NCI-H2227 (cell line): Measurements from ENCODE around the gene KHDC1L.
"Not testable (repeated sequence)": the region's sequence is repeated elsewhere in the genome, so short reads cannot be mapped to it uniquely, and the experiment has no call there.

ENCODE experiments used
- DNase-seq: peaks from one replicate; lab custom pipeline; 2025; ENCODE audit not compliant: unreplicated experiment; lab: John Stamatoyannopoulos, UW

The KHDC1L gene

DNA sequence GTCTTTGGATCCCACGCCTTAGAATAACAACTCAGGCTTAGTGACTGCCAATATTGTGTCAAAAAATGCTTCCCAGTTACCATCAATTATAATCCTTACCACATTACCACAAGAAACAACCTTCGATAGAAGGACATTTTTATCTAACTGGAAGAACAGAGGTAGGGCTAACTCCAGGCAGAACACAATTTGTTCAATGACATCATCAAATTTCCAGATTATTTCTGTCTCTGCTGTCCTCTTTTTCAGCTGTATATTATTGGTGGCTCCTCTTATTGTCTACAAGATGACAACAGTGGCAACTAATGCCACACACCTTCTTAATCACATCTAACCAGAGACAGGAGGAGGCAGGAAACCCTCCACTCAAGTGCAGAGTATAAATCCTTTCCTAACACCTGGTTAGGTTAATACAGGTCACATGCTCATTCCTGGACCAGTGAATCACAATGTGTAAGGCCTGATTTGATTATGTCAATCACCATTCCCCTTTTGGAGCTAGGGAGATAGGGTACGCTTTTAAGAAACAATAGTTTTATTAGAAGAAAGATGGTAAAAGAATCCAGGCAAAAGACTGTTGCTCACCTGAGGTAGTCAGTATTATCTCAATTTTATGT, 18.0 kb downstream of the KHDC1L start:
- DNase-seq: no peak

- DNase-seq: no peak
These were observed 21.0 kb downstream of the KHDC1L start for GRCh38 chr6:73204252-73204651.

DNA sequence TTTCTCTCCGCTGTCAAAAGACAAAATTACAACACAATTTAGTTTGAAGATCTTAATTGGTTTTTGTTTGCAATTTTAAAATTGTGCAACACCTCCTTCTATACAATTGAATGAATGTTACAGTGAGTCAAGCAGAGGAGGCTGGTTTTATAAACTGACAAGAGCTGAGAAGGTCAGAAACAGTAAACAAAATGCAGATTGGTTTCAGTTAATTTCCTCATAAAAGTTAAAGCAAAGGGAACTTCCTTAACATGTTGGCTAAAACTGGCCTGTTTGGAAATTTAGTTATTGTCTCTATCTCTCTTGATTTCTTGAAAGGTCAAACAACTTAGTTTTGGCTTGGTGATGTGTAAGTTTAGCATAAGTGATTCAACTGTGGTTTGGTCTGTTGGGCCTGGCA, 22.2 kb downstream of the KHDC1L start:
- DNase-seq: no peak

- DNase-seq: no peak
These were observed 24.6 kb downstream of the KHDC1L start for GRCh38 chr6:73200735-73201134.

GRCh38 chr6:73200247-73200646, 25.0 kb downstream of the KHDC1L start:
- no peak for DNase-seq

DNA sequence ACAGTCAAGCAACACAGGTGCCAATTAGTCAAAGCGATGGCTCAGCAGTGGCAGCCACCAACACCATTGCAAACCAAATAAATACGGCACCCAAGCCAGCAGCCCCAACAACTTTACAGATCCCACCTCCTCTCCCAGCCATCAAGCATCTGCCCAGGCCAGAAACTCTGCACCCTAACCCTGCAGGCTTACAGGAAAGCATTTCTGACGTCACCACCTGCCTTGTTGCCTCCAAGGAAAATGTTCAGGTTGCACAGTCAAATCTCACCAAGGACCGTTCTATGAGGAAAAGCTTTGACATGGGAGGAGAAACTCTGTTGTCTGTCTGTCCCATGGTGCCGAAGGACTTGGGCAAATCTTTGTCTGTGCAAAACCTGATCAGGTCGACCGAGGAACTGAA, 30.6 kb downstream of the KHDC1L start:
- DNase-seq: no peak

- not testable (repeated sequence) for DNase-seq
These were observed 32.0 kb downstream of the KHDC1L start for GRCh38 chr6:73193302-73193701.

DNA sequence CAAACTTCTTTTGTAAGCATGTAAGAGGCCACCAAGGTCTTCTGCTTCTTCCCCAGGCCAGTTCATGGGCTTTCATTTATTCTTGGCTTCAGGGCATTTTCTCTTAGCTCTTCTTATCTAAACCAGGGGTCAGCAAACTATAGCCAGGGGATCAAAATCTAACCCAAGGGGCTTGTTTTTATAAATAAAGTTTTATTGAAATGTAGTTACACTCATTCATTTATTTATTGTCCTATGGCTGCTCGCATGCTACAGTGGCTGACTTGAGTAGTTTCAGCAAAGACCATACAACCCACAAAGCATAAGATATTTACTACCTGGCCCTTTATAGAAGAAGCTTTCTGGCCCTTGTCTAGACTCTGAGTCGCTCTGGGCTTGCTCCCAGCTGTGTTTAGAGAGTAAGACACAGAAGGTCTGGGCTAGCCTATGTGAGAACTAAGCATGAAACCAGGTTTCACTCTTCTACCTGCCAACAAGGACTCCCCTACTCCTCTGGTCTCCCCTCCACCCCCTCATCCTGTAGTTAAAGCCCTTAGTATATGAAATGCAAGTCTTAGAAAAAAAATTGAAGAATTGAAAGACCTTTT, 43.2 kb downstream of the KHDC1L start:
- no peak for DNase-seq

DNA sequence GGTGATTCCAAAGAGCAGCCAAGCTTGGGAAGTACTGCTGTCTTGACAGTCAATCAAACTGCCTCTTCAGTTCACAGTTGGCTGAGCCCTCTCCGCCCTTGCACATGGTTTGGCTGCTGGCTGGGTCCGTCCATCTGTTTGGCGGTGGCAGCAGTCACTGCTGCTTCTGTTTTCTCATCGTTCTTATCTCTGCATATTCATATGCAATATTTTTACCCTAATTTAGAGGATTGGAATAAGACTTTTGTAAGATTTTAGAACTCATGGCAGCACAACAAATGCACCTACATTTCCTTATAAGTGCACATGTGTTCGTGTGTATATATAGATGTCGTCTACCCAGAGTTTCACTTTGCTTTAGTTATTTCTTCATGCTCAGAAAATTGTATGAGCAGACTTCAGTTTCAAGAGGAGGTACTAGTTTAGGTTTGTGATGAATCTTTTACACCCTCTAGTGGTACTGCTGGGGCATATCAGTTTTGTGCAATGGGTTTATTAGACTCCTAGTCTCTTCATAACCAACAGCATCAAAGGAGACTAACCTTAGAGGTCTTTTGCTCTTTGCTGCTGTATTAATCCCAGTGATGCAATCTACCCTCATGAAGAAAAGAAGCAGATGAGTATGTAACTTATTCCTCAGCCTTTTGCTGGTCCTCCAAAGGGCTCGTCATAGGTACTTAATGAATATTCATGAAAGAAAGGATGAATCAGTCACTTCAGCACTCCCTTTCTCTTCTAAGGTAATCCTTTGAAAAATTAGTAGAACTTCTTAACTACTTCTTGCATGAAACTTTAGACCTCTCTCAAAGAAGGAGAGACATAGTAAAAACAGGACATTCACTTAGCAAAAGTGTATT, 44.3 kb downstream of the KHDC1L start:
- peak; percentile 60 for DNase-seq

DNA sequence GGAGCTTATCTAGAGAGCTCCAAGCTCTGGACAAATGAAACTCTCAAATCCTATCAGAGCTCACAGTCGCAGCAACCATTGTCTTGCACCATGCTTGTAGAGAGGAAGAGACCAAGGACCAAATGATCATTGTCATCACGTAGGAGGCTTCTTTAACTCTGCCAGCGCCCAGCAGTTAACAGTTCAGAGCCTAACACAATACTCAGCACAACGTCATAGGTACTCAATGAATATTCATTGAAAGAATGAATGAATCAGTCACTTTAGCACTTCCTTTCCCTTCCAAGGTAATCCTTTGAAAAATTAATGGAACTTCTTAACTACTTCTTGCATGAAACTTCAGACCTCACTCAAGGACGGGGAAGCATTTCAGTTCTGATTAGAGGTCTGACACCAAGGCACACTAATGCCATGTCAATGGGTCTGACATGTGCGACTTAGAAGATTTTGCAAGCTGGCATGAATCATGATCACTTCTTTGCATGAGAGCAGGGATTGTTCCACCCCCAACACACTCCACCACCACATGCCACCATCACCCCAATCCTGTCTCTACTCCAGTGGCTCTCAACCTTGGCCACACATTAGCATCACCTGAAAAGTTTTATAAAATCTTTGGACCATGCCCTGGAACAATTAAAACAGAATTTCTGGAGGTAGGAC, 45.1 kb downstream of the KHDC1L start:
- no peak for DNase-seq

- no peak for DNase-seq
These were observed 47.9 kb downstream of the KHDC1L start for GRCh38 chr6:73177221-73177944.

- DNase-seq: no peak
These were observed 49.2 kb downstream of the KHDC1L start for GRCh38 chr6:73176057-73176456.

DNA sequence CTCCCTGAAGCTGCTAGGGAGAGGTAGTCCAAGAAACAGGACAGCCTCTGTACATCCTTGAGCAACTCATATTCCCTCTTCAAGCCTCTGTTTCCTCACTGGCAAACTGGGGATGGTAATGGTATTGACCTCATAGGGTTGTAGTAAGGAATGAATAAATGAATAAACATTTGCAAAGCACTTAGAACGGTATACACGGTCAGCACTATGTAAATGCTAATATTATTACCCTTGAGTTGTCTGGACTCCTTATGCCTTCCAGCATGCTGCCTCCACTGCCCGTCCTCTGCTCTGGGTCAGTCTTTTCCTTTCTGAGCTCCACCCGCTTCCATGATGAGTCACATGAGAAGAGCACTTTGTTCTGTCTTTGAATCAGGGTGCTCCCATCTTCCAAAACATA, 50.6 kb downstream of the KHDC1L start:
- DNase-seq: no peak
